Karpas-422 (cell line): ENCODE results near the gene ACTL8. TPM values are rescaled to one million over a fixed set of nuclear protein-coding genes. Genes with fewer than 3 reads are reported as not detected.
"Not testable (repeated sequence)": the region's sequence is repeated elsewhere in the genome, so short reads cannot be mapped to it uniquely, and the experiment has no call there.

Experiments used
- DNase-seq: peaks from one replicate; pipeline ENCODE4 v3.0.0-alpha.2; 2015
- H2AFZ ChIP-seq: fragments of 200-600 bp; sonication (generic); 2 replicates; pipeline ENCODE4 v1.6.1; 2014; ENCODE audit warnings: antibody characterized with exemption, low read length, mixed read lengths
- H3K27ac ChIP-seq: fragments of 200-600 bp; sonication (generic); 2 replicates; pipeline ENCODE4 v1.5.1; 2014; ENCODE audit warnings: mild to moderate bottlenecking, low read length, moderate library complexity
- H3K27me3 ChIP-seq: fragments of 200-600 bp; sonication (generic); 2 replicates; pipeline ENCODE4 v1.6.1; 2014; ENCODE audit warnings: low read length, mixed read lengths
- H3K36me3 ChIP-seq: fragments of 200-600 bp; sonication (generic); 2 replicates; pipeline ENCODE4 v1.6.1; 2014; ENCODE audit warnings: low read length, mixed read lengths; ENCODE audit not compliant: insufficient read depth
- H3K4me1 ChIP-seq: fragments of 200-600 bp; sonication (generic); 2 replicates; pipeline ENCODE4 v1.6.1; 2014; ENCODE audit warnings: mild to moderate bottlenecking, low read length, mixed read lengths
- H3K4me2 ChIP-seq: fragments of 200-600 bp; sonication (generic); 2 replicates; pipeline ENCODE4 v1.6.1; 2014; ENCODE audit warnings: low read length, low read depth, mild to moderate bottlenecking; ENCODE audit not compliant: poor library complexity, severe bottlenecking
- H3K4me3 ChIP-seq: fragments of 200-600 bp; sonication (generic); 2 replicates; pipeline ENCODE4 v1.5.1; 2014; ENCODE audit warnings: mild to moderate bottlenecking, antibody characterized with exemption, low read length, mixed read lengths
- H3K79me2 ChIP-seq: fragments of 200-600 bp; sonication (generic); 2 replicates; pipeline ENCODE4 v1.6.1; 2014; ENCODE audit warnings: mild to moderate bottlenecking, low read length, mixed read lengths
- H3K9ac ChIP-seq: fragments of 200-600 bp; sonication (generic); 2 replicates; pipeline ENCODE4 v1.6.0; 2014; ENCODE audit warnings: low read length
- H3K9me2 ChIP-seq: fragments of 200-600 bp; sonication (generic), shearing (Covaris generic); replicated peaks from 2 replicates; pipeline ENCODE4 v1.6.0; 2014; ENCODE audit warnings: mild to moderate bottlenecking, low read length, moderate library complexity; ENCODE audit not compliant: insufficient read depth
- H3K9me3 ChIP-seq: fragments of 300-700, 200-600 bp; sonication (generic); 2 replicates; pipeline ENCODE4 v1.6.1; 2014; ENCODE audit warnings: low read length, mixed read lengths
- H4K20me1 ChIP-seq: fragments of 200-600 bp; sonication (generic); 2 replicates; pipeline ENCODE4 v1.6.1; 2014; ENCODE audit warnings: mild to moderate bottlenecking, antibody characterized with exemption, low read length, low read depth; ENCODE audit not compliant: insufficient read depth
- total RNA-seq: library from RNA; depleted of rRNA; stranded (reverse); fragments of >200 nt; shearing (Covaris generic); gene quantifications from 2 replicates; pipeline ENCODE4 v1.2.3, GENCODE V29; 2014; ENCODE audit warnings: low replicate concordance

The ACTL8 gene
- total RNA-seq, 1 experiment from 2014 or later, result not detected

GRCh38 chr1:17741052-17741451, 14.1 kb upstream of the ACTL8 start:
- Histone ChIP-seq H4K20me1 (no peaks in the 10 kb centered on the region), H3K4me1 (no peaks in the 10 kb centered on the region), H3K36me3 (no peaks in the 10 kb centered on the region), H3K9ac (no peak overlapping the region), H3K4me2 (no peak overlapping the region), H2AFZ (no peak overlapping the region), H3K27me3 (no peaks in the 10 kb centered on the region), H3K9me3 (no peaks in the 10 kb centered on the region), H3K4me3 (no peak overlapping the region), H3K9me2 (no peaks in the 10 kb centered on the region), H3K79me2 (no peaks in the 10 kb centered on the region), H3K27ac (no peak overlapping the region)
- DNase-seq, result no peak

- H3K9me2 ChIP-seq, result no peaks in the 10 kb centered on the region
- no peaks in the 10 kb centered on the region for H3K9me3 ChIP-seq
- no peak overlapping the region for H3K27ac ChIP-seq
- H4K20me1 ChIP-seq, result no peaks in the 10 kb centered on the region
- no peaks in the 10 kb centered on the region for H3K36me3 ChIP-seq
- no peak overlapping the region for H3K4me2 ChIP-seq
- no peak for DNase-seq
- no peak overlapping the region for H3K9ac ChIP-seq
- no peak overlapping the region for H3K4me3 ChIP-seq
- no peaks in the 10 kb centered on the region for H3K4me1 ChIP-seq
- H3K27me3 ChIP-seq, result no peaks in the 10 kb centered on the region
- no peaks in the 10 kb centered on the region for H3K79me2 ChIP-seq
- no peak overlapping the region for H2AFZ ChIP-seq
Observed at GRCh38 chr1:17742583-17742982, 12.6 kb upstream of the ACTL8 start.

GRCh38 chr1:17743008-17743647, 12.0 kb upstream of the ACTL8 start:
- DNase-seq, result no peak
- Histone ChIP-seq H3K9me3 (no peaks in the 10 kb centered on the region), H3K4me1 (no peaks in the 10 kb centered on the region), H3K79me2 (no peaks in the 10 kb centered on the region), H2AFZ (no peak overlapping the region), H3K9me2 (no peaks in the 10 kb centered on the region), H3K27ac (no peak overlapping the region), H3K4me3 (no peak overlapping the region), H4K20me1 (no peaks in the 10 kb centered on the region), H3K9ac (no peak overlapping the region), H3K36me3 (no peaks in the 10 kb centered on the region), H3K4me2 (no peak overlapping the region), H3K27me3 (no peaks in the 10 kb centered on the region)

GRCh38 chr1:17743925-17744324, 11.2 kb upstream of the ACTL8 start:
- Histone ChIP-seq H2AFZ (no peak overlapping the region), H3K9ac (no peak overlapping the region), H3K27ac (no peak overlapping the region), H3K27me3 (no peaks in the 10 kb centered on the region), H3K36me3 (no peaks in the 10 kb centered on the region), H3K9me3 (no peaks in the 10 kb centered on the region), H3K4me2 (no peak overlapping the region), H3K4me3 (no peak overlapping the region), H4K20me1 (no peaks in the 10 kb centered on the region), H3K4me1 (no peaks in the 10 kb centered on the region), H3K9me2 (no peaks in the 10 kb centered on the region), H3K79me2 (no peaks in the 10 kb centered on the region)
- DNase-seq, result no peak

- Histone ChIP-seq H3K27ac (no peak overlapping the region), H4K20me1 (no peaks in the 10 kb centered on the region), H3K4me1 (no peaks in the 10 kb centered on the region), H2AFZ (no peak overlapping the region), H3K4me3 (no peak overlapping the region), H3K4me2 (no peak overlapping the region), H3K9ac (no peak overlapping the region), H3K79me2 (no peaks in the 10 kb centered on the region), H3K36me3 (no peaks in the 10 kb centered on the region), H3K9me2 (no peaks in the 10 kb centered on the region), H3K9me3 (no peaks in the 10 kb centered on the region), H3K27me3 (no peaks in the 10 kb centered on the region)
- no peak for DNase-seq
Observed at GRCh38 chr1:17744666-17745478, 10.3 kb upstream of the ACTL8 start.

GRCh38 chr1:17745479-17745955, 9.6 kb upstream of the ACTL8 start:
- DNase-seq, result no peak

GRCh38 chr1:17746281-17746680, 8.9 kb upstream of the ACTL8 start:
- H3K4me1 ChIP-seq, H3K4me3 ChIP-seq, H3K9me2 ChIP-seq, H2AFZ ChIP-seq, H3K9ac ChIP-seq, H3K36me3 ChIP-seq, H3K79me2 ChIP-seq, H3K4me2 ChIP-seq, H3K27me3 ChIP-seq, H3K9me3 ChIP-seq, H4K20me1 ChIP-seq, DNase-seq, H3K27ac ChIP-seq: not testable (repeated sequence)

More at GRCh38 chr1:17745479-17745955, 9.6 kb upstream of the ACTL8 start:
- no peaks in the 10 kb centered on the region for H3K9me2 ChIP-seq
- H2AFZ ChIP-seq, result no peak overlapping the region
- H4K20me1 ChIP-seq, result no peaks in the 10 kb centered on the region
- no peaks in the 10 kb centered on the region for H3K79me2 ChIP-seq
- H3K4me3 ChIP-seq, result no peak overlapping the region
- no peak overlapping the region for H3K9ac ChIP-seq
- no peak overlapping the region for H3K27ac ChIP-seq
- H3K27me3 ChIP-seq, result no peaks in the 10 kb centered on the region
- H3K9me3 ChIP-seq, result no peaks in the 10 kb centered on the region
- H3K4me1 ChIP-seq, result no peaks in the 10 kb centered on the region
- H3K4me2 ChIP-seq, result no peak overlapping the region
- H3K36me3 ChIP-seq, result no peaks in the 10 kb centered on the region

- Histone ChIP-seq H3K9me2 (no peaks in the 10 kb centered on the region), H3K4me1 (no peaks in the 10 kb centered on the region), H3K4me2 (no peak overlapping the region), H2AFZ (no peak overlapping the region), H3K36me3 (no peaks in the 10 kb centered on the region), H3K4me3 (no peak overlapping the region), H3K9me3 (no peaks in the 10 kb centered on the region), H3K27me3 (no peaks in the 10 kb centered on the region), H4K20me1 (no peaks in the 10 kb centered on the region), H3K79me2 (no peaks in the 10 kb centered on the region), H3K27ac (no peak overlapping the region), H3K9ac (no peak overlapping the region)
- no peak for DNase-seq
Observed at GRCh38 chr1:17746920-17747319, 8.2 kb upstream of the ACTL8 start.
